Stimulated activated CD4-positive, alpha-beta T cell treated with anti-CD3 and anti-CD28 coated beads, Interleukin-1b, Interleukin-23, amount 100 ng/mL, for 48 hours (primary cell): Measurements from ENCODE around the gene CCL4.
"Not testable (repeated sequence)": the region's sequence is repeated elsewhere in the genome, so short reads cannot be mapped to it uniquely, and the experiment has no call there.

Source experiments
- DNase-seq: peaks from one replicate; pipeline ENCODE4 v3.0.0-alpha.2; 2020

The CCL4 gene

GRCh38 chr17:36118477-36119353 is 15.1 kb downstream of the CCL4 start:
- DNase-seq: no peak

GRCh38 chr17:36120221-36120620 is 16.6 kb downstream of the CCL4 start:
- DNase-seq: no peak

GRCh38 chr17:36121099-36121498 is 17.5 kb downstream of the CCL4 start:
- not testable (repeated sequence) for DNase-seq

GRCh38 chr17:36123431-36123830 is 19.8 kb downstream of the CCL4 start:
- DNase-seq: no peak

GRCh38 chr17:36124879-36125824 is 21.5 kb downstream of the CCL4 start:
- no peak for DNase-seq

- DNase-seq: no peak
Observed at GRCh38 chr17:36127199-36127893, 23.7 kb downstream of the CCL4 start.

GRCh38 chr17:36127911-36128310 is 24.3 kb downstream of the CCL4 start:
- DNase-seq: no peak

GRCh38 chr17:36128411-36128978 is 24.9 kb downstream of the CCL4 start:
- DNase-seq: no peak

GRCh38 chr17:36129616-36130015 is 26.0 kb downstream of the CCL4 start:
- no peak for DNase-seq

- no peak for DNase-seq
Observed at GRCh38 chr17:36130346-36130745, 26.7 kb downstream of the CCL4 start.

GRCh38 chr17:36131421-36131820 is 27.8 kb downstream of the CCL4 start:
- DNase-seq: no peak

- no peak for DNase-seq
Observed at GRCh38 chr17:36131931-36132330, 28.3 kb downstream of the CCL4 start.

GRCh38 chr17:36132421-36132831 is 28.8 kb downstream of the CCL4 start:
- no peak for DNase-seq

- DNase-seq: no peak
Observed at GRCh38 chr17:36133602-36134236, 30.1 kb downstream of the CCL4 start.

- no peak for DNase-seq
Observed at GRCh38 chr17:36135465-36135864, 31.8 kb downstream of the CCL4 start.

- no peak for DNase-seq
Observed at GRCh38 chr17:36136036-36136435, 32.4 kb downstream of the CCL4 start.

- DNase-seq: no peak
Observed at GRCh38 chr17:36136439-36136838, 32.8 kb downstream of the CCL4 start.

GRCh38 chr17:36142235-36142634 is 38.6 kb downstream of the CCL4 start:
- DNase-seq: no peak

GRCh38 chr17:36142806-36143205 is 39.2 kb downstream of the CCL4 start:
- DNase-seq: no peak

- no peak for DNase-seq
Observed at GRCh38 chr17:36144014-36144413, 40.4 kb downstream of the CCL4 start.

- no peak for DNase-seq
Observed at GRCh38 chr17:36144981-36145729, 41.5 kb downstream of the CCL4 start.
